ENCODE measurements around the gene BTBD19. TPM values are rescaled to one million over a fixed set of nuclear protein-coding genes. Genes with fewer than 3 reads are reported as not detected.

BTBD19 gene
- total RNA-seq, 1 donor from 2014 or later, result 43.7 TPM

DNA sequence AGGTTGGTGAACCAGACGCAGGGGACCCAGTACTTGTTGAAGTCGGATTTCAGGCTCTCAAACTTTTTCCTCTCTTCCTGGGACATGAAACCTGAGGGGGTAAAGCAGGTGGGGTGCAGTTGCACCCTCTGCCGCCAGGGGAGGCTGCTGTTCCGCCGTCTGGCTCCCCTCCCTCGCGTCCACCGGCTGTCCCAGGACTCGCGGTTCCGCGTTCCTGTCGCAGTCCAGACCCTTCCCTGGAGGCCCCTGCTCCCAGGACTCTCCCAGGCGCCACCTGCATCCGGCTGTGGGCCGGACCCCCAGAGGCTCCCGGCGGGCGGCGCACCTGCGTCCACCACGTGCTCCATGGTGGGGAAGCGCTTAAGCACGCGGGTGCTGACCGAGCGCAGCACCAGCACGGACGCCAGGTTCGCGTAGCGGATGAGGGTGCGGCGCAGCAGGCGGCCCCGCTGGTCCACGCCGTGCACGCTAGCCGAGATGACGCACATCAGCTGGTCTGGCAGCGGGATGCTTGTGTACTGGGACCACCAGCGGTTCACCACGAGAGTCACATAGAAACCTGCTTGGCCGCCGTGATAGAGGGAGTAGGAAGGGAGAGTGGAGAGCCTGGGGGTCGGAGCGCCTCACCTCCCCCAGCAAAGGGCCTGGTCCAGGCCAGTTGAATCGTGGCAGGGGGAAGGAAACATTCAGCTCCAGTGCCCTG is 22.0 kb upstream of the BTBD19 start:
- peak; percentile 100 for TF ChIP-seq CTCF (IDR thresholded peaks at IDR 0.05; ENCODE audit: unreplicated experiment)
- H3K9me3 Mint-ChIP-seq, result no peaks in the 10 kb centered on the region
- H3K27ac Mint-ChIP-seq, result peak overlapping the region; percentile 92
- no peaks in the 10 kb centered on the region for H3K27me3 Mint-ChIP-seq (ENCODE audit: low read depth)
- peak overlapping the region; percentile 59 for H3K4me3 Mint-ChIP-seq
- H3K36me3 Mint-ChIP-seq, result peaks cover 3% of the 10 kb centered on the region
- peak; percentile 64 to 87 for DNase-seq (ENCODE audit: low spot score in 2 of 2, unreplicated experiment in 2 of 2)
- H3K4me1 Mint-ChIP-seq, result peaks cover 23% of the 10 kb centered on the region

DNA sequence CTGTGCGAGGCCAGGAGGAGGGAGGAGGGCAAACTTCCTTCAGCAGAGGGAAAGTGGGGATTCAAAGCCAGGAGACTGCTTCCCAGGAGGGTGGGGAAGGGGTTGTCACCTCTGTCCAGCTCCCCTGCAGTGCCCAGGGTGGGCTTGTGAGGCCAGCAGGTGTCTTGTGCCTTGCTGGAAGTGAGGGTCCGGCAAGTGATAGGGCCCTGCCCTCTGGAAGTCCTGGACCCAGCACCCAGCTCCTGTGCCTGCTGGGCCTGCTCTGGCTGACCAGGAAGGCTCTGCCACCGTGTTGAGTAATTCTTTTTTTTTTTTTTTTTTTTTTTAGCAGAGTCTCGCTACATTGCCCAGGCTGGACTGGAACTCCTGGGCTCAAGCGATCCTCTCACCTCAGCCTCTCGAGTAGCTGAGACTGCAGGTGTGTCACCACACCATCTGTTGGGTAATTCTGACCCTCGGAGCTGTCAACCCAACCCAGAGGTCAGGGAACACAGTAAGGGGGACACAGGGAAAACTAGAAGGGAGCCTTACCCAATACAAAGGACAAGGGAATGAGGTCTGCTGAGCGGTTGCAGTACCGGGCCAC is 21.4 kb upstream of the BTBD19 start:
- DNase-seq (ENCODE audit: low spot score in 2 of 2, unreplicated experiment in 2 of 2), result no peak
- H3K4me1 Mint-ChIP-seq, result peaks cover 25% of the 10 kb centered on the region
- no peak overlapping the region for H3K4me3 Mint-ChIP-seq
- no peaks in the 10 kb centered on the region for H3K36me3 Mint-ChIP-seq
- no peaks in the 10 kb centered on the region for H3K9me3 Mint-ChIP-seq
- TF ChIP-seq CTCF (IDR thresholded peaks at IDR 0.05; ENCODE audit: unreplicated experiment), result no peak
- no peaks in the 10 kb centered on the region for H3K27me3 Mint-ChIP-seq (ENCODE audit: low read depth)
- H3K27ac Mint-ChIP-seq, result peak overlapping the region; percentile 92

DNA sequence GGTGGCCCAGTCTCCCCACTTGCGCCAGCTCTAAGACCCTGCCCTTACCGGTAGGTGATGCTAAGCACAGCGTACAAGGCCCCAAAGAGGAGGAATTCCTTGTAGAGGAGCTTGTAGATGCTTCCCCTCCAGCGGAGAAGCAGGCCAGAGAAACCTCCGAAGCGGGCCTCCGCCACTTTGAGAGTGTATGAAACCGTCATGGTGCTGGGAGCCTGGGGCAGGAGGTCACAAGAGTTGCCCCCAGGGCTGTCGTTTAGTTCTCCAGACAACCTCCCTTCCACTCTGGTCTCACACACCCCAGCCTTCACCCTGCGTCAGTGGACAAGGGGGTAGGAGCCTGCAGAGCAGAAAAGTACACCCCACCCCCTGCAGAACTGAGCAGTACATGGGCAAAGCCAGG is 20.8 kb upstream of the BTBD19 start:
- DNase-seq (ENCODE audit: low spot score in 2 of 2, unreplicated experiment in 2 of 2), result no peak
- no peak overlapping the region for H3K27ac Mint-ChIP-seq
- H3K36me3 Mint-ChIP-seq, result no peaks in the 10 kb centered on the region
- H3K27me3 Mint-ChIP-seq (ENCODE audit: low read depth), result no peaks in the 10 kb centered on the region
- H3K4me3 Mint-ChIP-seq, result no peak overlapping the region
- peaks cover 25% of the 10 kb centered on the region for H3K4me1 Mint-ChIP-seq
- TF ChIP-seq CTCF (IDR thresholded peaks at IDR 0.05; ENCODE audit: unreplicated experiment), result no peak
- H3K9me3 Mint-ChIP-seq, result no peaks in the 10 kb centered on the region

- TF ChIP-seq CTCF (IDR thresholded peaks at IDR 0.05; ENCODE audit: unreplicated experiment), result no peak
- H3K4me1 Mint-ChIP-seq, result peaks cover 27% of the 10 kb centered on the region
- no peak within 1 kb of the TSS for H3K4me3 Mint-ChIP-seq
- H3K27ac Mint-ChIP-seq, result no peak within 1 kb of the TSS
- H3K36me3 Mint-ChIP-seq, result no peaks in the 10 kb centered on the region
- no peak for DNase-seq (ENCODE audit: low spot score in 2 of 2, unreplicated experiment in 2 of 2)
- no peaks in the 10 kb centered on the region for H3K27me3 Mint-ChIP-seq (ENCODE audit: low read depth)
- H3K9me3 Mint-ChIP-seq, result no peaks in the 10 kb centered on the region
Measured at GRCh38 chr1:44788120-44788860, 20.0 kb upstream of the BTBD19 start, which contains the start of gene BEST4. Gene BEST4 (minus strand): TSS chr1:44788170. CDS start chr1:44787705, 465 bp downstream.

DNA sequence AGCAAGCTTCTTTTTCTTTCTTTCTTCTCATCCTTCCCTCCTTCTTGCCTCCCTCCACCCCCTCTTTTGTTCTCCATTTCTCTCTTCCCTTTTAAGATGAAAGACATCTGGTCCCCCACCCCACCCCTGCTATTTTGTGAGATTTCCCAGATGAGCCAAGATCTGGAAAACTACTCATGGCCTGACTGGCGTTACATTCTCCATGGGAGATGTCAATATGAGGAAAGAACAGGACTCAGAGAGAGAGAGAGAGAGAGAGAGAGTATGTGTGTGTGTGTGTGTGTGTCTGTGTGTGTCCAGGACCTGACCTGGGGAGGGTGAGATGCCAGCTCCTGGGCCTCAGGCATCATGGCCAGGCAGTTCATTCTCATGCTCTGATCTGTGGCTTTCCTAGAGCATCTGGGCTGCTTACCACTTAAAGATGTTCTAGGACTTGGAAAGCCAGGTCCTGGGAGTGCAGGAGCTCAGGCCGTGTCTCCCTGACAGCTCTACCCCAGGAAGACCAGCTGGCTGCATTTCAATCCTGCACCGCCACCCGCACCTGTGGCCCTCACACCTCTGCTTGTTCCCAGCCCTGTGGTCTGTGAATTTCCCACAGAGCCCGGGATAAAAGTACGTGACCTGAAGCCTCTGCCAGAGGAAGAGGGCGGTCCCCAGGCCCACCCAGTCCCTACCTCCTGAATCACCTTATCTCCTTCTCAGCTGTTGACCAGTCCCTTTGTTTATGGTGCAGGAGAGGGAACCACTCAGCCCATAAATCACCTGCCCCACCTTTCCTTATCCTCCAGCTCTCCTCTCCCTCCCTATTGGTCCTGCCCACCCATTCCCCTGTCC is 17.1 kb upstream of the BTBD19 start:
- Mint-ChIP-seq H3K27me3 (ENCODE audit: low read depth) (no peaks in the 10 kb centered on the region), H3K36me3 (no peaks in the 10 kb centered on the region), H3K4me1 (peaks cover 14% of the 10 kb centered on the region), H3K4me3 (no peak overlapping the region), H3K9me3 (no peaks in the 10 kb centered on the region), H3K27ac (no peak overlapping the region)
- TF ChIP-seq CTCF (IDR thresholded peaks at IDR 0.05; ENCODE audit: unreplicated experiment), result no peak
- DNase-seq (ENCODE audit: low spot score in 2 of 2, unreplicated experiment in 2 of 2), result no peak

Data from mesothelial cell of epicardium (in vitro differentiated cells).